C4-2B (cell line): Measurements from ENCODE around the gene PRAF2.

Experiments used
- CTCF ChIP-seq: fragments of 450-650 bp; conservative IDR thresholded peaks from 2 replicates; pipeline ENCODE4 v1.5.1; 2017; ENCODE audit warnings: mild to moderate bottlenecking
- ZFX ChIP-seq: fragments of 450-650 bp; IDR thresholded peaks from 2 replicates; pipeline ENCODE4 v1.6.1; 2017

DNA sequence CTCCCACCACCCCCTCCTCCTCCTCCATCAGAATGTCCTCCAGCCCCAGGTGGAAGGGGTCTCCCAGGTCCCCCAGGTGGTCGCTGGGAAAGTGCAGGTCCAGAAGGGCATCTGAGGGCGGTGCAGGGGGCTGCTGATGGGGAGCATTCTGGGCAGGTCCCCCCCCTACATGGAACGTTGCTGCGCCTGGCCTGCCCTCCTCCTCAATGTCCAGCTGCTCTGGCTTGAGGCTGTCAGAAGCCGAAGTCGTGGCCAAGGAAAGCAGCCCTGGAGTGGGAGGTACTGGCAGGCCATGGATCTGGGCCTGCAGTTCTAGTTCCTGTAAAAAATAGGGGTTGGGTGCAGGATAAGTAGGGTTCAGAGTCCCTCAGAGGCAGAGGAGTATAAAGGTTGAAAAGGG, 43.5 kb downstream of the PRAF2 start:
- TF ChIP-seq CTCF (no peak), ZFX (no peak)
